IMR-90 (cell line): Measurements from ENCODE around the gene NR2F1. TPM values are rescaled to one million over a fixed set of nuclear protein-coding genes. Genes with fewer than 3 reads are reported as not detected.

Experiments
- ATAC-seq: fragments of 200-7000 bp; cut with Tn5 transposase; 2 replicates; pipeline ENCODE4 v1.9.1; 2020; ENCODE audit warnings: low read depth, mild to moderate bottlenecking, moderate library complexity
- BruUV-seq: library from RNA; stranded (reverse); fragments of 400-500 nt; replicated peaks from 2 replicates; lab custom pipeline; 2021; lab: Mats Ljungman, UMichigan
- CTCF ChIA-PET: fragments of 300-600 bp; formaldehyde crosslinking; extraction: SDS; loops from one replicate; lab custom pipeline; 2021; ENCODE audit warnings: antibody characterized with exemption; lab: Yijun Ruan, JAX
- POLR2A ChIA-PET: fragments of 300-600 bp; sonication (Branson Sonifier 250); formaldehyde crosslinking; loops from one replicate; lab custom pipeline; 2022; ENCODE audit warnings: antibody characterized with exemption; ENCODE audit not compliant: unreplicated experiment; lab: Charles Lee
- DNase-seq: peaks from one replicate; pipeline ENCODE4 v3.0.0; 2013
- H2AFZ ChIP-seq: replicated peaks from 2 replicates; pipeline ENCODE3; 2013; ENCODE audit warnings: low read length, mild to moderate bottlenecking; ENCODE audit not compliant: poor library complexity
- H2AK5ac ChIP-seq: 2 replicates; pipeline ENCODE4 v1.6.1; 2013; ENCODE audit warnings: low read depth, low read length, inconsistent platforms
- H2AK9ac ChIP-seq: replicated peaks from 2 replicates; pipeline ENCODE3; 2013; ENCODE audit warnings: mild to moderate bottlenecking, low read depth, low read length, moderate library complexity; ENCODE audit not compliant: poor library complexity
- H2BK120ac ChIP-seq: 2 replicates; pipeline ENCODE4 v1.6.1; 2013; ENCODE audit warnings: low read depth, low read length, inconsistent platforms
- H2BK15ac ChIP-seq: 3 replicates; pipeline ENCODE4 v1.6.1; 2013; ENCODE audit warnings: low read depth, low read length, inconsistent platforms
- H2BK20ac ChIP-seq: 2 replicates; pipeline ENCODE4 v1.6.1; 2013; ENCODE audit warnings: low read depth, mild to moderate bottlenecking, inconsistent platforms, low read length, moderate library complexity
- H2BK5ac ChIP-seq: 2 replicates; pipeline ENCODE4 v1.6.1; 2013; ENCODE audit warnings: mild to moderate bottlenecking, low read depth, low read length, inconsistent platforms; ENCODE audit not compliant: poor library complexity, severe bottlenecking
- H3K14ac ChIP-seq: replicated peaks from 2 replicates; pipeline ENCODE4 v1.6.1; 2013; ENCODE audit warnings: low read depth, low read length, inconsistent platforms
- H3K18ac ChIP-seq: 2 replicates; pipeline ENCODE4 v1.6.1; 2013; ENCODE audit warnings: low read depth, low read length, control low read depth
- H3K23ac ChIP-seq: 2 replicates; pipeline ENCODE4 v1.6.1; 2013; ENCODE audit warnings: low read depth, low read length, inconsistent platforms
- H3K27ac ChIP-seq: 2 replicates; pipeline ENCODE4 v1.5.1; 2013; ENCODE audit warnings: mild to moderate bottlenecking, control low read depth, low read length; ENCODE audit not compliant: insufficient read depth
- H3K27me3 ChIP-seq: 2 replicates; pipeline ENCODE4 v1.6.1; 2013; ENCODE audit warnings: low read length; ENCODE audit not compliant: control insufficient read depth, insufficient read depth
- H3K36me3 ChIP-seq: 2 replicates; pipeline ENCODE4 v1.6.1; 2013; ENCODE audit warnings: low read length, mixed read lengths; ENCODE audit not compliant: control insufficient read depth, insufficient read depth
- H3K4ac ChIP-seq: 2 replicates; pipeline ENCODE4 v1.6.1; 2013; ENCODE audit warnings: low read depth, low read length, inconsistent platforms
- H3K4me1 ChIP-seq: 2 replicates; pipeline ENCODE4 v1.6.1; 2013; ENCODE audit warnings: low read length, mixed read lengths; ENCODE audit not compliant: control insufficient read depth, insufficient read depth
- H3K4me2 ChIP-seq: 2 replicates; pipeline ENCODE4 v1.6.1; 2013; ENCODE audit warnings: low read depth, mild to moderate bottlenecking, control low read depth, low read length, moderate library complexity
- H3K4me3 ChIP-seq: 2 replicates; pipeline ENCODE4 v1.5.1; 2013; ENCODE audit warnings: low read depth, mild to moderate bottlenecking, control low read depth, low read length, moderate library complexity; ENCODE audit not compliant: insufficient read depth
- H3K56ac ChIP-seq: 2 replicates; pipeline ENCODE4 v1.6.1; 2013; ENCODE audit warnings: low read length, inconsistent platforms; ENCODE audit not compliant: insufficient read depth; ENCODE audit errors: extremely low read depth
- H3K79me1 ChIP-seq, 2 experiments: 2 replicates each; pipeline ENCODE4 v1.6.1; 2013; ENCODE audit warnings: low read length in 2 of 2, inconsistent platforms in 1 of 2, low read depth in 1 of 2
- H3K9ac ChIP-seq: 2 replicates; pipeline ENCODE4 v1.6.1; 2013; ENCODE audit warnings: low read depth, low read length, control low read depth
- H3K9me1 ChIP-seq: 2 replicates; pipeline ENCODE4 v1.6.1; 2013; ENCODE audit warnings: low read length, inconsistent platforms; ENCODE audit not compliant: insufficient read depth
- H3K9me3 ChIP-seq: 2 replicates; pipeline ENCODE4 v1.6.1; 2013; ENCODE audit warnings: low read length; ENCODE audit not compliant: control insufficient read depth, insufficient read depth
- H4K20me1 ChIP-seq: 2 replicates; pipeline ENCODE4 v1.6.1; 2013; ENCODE audit warnings: low read length, inconsistent platforms; ENCODE audit not compliant: insufficient read depth
- H4K5ac ChIP-seq: 2 replicates; pipeline ENCODE4 v1.6.1; 2013; ENCODE audit warnings: mild to moderate bottlenecking, low read depth, low read length, control low read depth
- H4K8ac ChIP-seq, 2 experiments: 2 replicates each; pipeline ENCODE4 v1.6.1; 2013; ENCODE audit warnings: low read depth in 2 of 2, low read length in 2 of 2, control low read depth in 1 of 2, inconsistent platforms in 1 of 2
- H4K91ac ChIP-seq: 2 replicates; pipeline ENCODE4 v1.6.1; 2013; ENCODE audit warnings: low read depth, low read length, inconsistent platforms; ENCODE audit not compliant: insufficient read depth
- CEBPB ChIP-seq: IDR thresholded peaks from 2 replicates; pipeline ENCODE4 v1.6.1; 2012; ENCODE audit warnings: low read depth, low read length, improper control_type of control experiment
- MAZ ChIP-seq: IDR thresholded peaks from 2 replicates; pipeline ENCODE4 v1.6.1; 2012; ENCODE audit warnings: low read depth, mild to moderate bottlenecking, low read length, improper control_type of control experiment, moderate library complexity, borderline replicate concordance
- POLR2A ChIP-seq: IDR thresholded peaks from 2 replicates; pipeline ENCODE4 v1.6.1; 2012; ENCODE audit warnings: mild to moderate bottlenecking, low read depth, low read length
- RAD21 ChIP-seq: IDR thresholded peaks from 2 replicates; pipeline ENCODE4 v1.6.1; 2012; ENCODE audit warnings: low read length, improper control_type of control experiment
- WGBS, 2 experiments: methylation state at CpG; one replicate each; pipeline versions ENCODE4 v1.1.5 to v1.1.7; 2013; ENCODE audit warnings: missing lambda C conversion rate in 2 of 2; ENCODE audit not compliant: insufficient read length in 1 of 2; ENCODE audit errors: extremely low coverage in 2 of 2; 5-methylcytosine and 5-hydroxymethylcytosine counted together
- dilution Hi-C: fragments of 300-500 bp; cut with HindIII; formaldehyde crosslinking; loops from one replicate; pipeline ENCODE4 v1.14.3; 2018; ENCODE audit warnings: low sequenced_read_pairs; ENCODE audit not compliant: unreplicated experiment
- in situ Hi-C: fragments of 300-500 bp; cut with MboI; formaldehyde crosslinking; loops from 3 replicates; pipeline ENCODE4 v1.14.3; 2019; ENCODE audit warnings: low sequenced_read_pairs, inconsistent platforms, mixed read lengths
- intact Hi-C: fragments of 100-400 bp; cut with micrococcal nuclease; formaldehyde crosslinking; loops from 2 replicates; pipeline ENCODE4 v1.10.0; 2022
- polyA plus RNA-seq, 3 experiments: library from polyadenylated mRNA; depleted of rRNA; stranded (reverse); fragments of >200 nt; gene quantifications; 2 replicates each; pipeline ENCODE4 v1.2.3, GENCODE V29; 2012; ENCODE audit warnings: low replicate concordance in 1 of 3
- total RNA-seq: library from RNA; depleted of rRNA; stranded (reverse); fragments of >200 nt; gene quantifications from 2 replicates; pipeline ENCODE4 v1.2.3, GENCODE V29; 2012

The NR2F1 gene
- total and polyA plus RNA-seq, 2 of the 4 experiments (the other 2 are of a cell fraction), result 19.0 to 160 TPM

DNA sequence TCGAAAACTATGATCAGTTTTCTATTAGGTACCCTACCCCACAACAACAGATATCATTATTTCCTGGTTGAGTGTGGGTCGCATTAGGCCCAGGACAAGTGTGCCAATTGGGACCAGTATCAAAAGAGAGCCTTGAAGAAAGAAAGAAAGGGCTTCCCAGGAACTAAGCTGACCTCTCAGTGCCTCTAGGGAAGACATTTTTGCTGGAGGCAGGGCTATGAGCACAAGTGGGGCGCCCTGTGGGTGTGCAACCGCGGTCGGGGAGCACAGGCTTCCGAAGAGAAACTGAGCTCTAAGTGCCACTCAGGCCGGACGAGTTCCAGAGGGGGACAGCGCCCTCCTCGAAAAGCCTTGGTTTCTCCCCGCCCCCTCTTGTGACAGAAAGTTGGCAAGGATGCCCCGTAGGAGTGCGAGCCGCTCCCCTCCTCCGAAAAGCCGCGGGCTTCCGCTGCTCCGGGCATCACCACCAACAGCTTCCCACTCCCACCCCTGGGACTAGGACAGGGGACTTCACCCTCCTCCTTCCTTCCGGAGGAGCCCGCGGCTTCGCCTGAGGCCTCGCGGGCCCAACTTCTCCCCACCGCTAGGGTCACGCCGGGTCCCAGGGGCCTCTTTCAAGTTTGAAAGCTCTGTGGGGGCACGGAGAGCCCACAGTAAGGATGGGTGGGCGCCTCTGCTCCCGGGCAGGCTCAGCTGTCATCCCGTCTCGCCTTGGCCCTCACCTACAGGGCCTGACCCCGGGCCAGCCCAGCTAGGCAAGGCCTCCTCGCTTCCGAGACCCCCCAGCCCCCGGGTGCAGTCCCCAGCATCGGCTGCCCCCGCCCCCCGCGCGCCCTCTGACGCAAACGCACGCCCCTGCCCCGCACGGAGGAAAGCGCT is 4.0 kb upstream of the NR2F1 start:
- H3K4me3 ChIP-seq, result peak overlapping the region; percentile 81

More for the DNA sequence above, 4.0 kb upstream of the NR2F1 start:
- H3K4me2 ChIP-seq, result peak overlapping the region; percentile 89
- peak overlapping the region; percentile 90 for H3K14ac ChIP-seq
- peak overlapping the region; percentile 95 for H4K5ac ChIP-seq
- peak overlapping the region; percentile 90 for H2AK5ac ChIP-seq
- ATAC-seq (peak; percentile 13), DNase-seq (peak; percentile 72)
- 0% methylated on average over 8 of the region's 49 CpGs; no CpG with 5 or more reads in 1 of the 2 experiments for WGBS, 2 experiments
- H2BK120ac ChIP-seq, result peak overlapping the region; percentile 98
- H2AK9ac ChIP-seq, result peak overlapping the region; percentile 98
- no peaks in the 10 kb centered on the region for H4K20me1 ChIP-seq
- BruUV-seq, result no TSS peak
- H3K27ac ChIP-seq, result peak overlapping the region; percentile 96
- peaks cover 13 to 44% of the 10 kb centered on the region in 2 experiments for H3K79me1 ChIP-seq
- H3K9me1 ChIP-seq, result no peaks in the 10 kb centered on the region
- intact Hi-C loops (loop anchor here (1.0 to 5.0 kb wide), 4 partner anchors 220 to 742 kb away; no protein-coding TSS in a partner anchor), dilution Hi-C loops (no loop called here), in situ Hi-C loops (loop anchor here (10.0 to 25.0 kb wide), 5 partner anchors 494 to 1267 kb away; no protein-coding TSS in a partner anchor)
- ChIA-PET POLR2A (interaction anchor here (0.7 to 1.1 kb wide), 2 partner anchors 446 to 561 kb away, joined by 3 to 5 read pairs; no protein-coding TSS in a partner anchor), CTCF (interaction anchor here (0.5 to 1.3 kb wide), 5 partner anchors 8 to 1570 kb away, joined by 3 to 4 read pairs (median 3); no protein-coding TSS in a partner anchor)
- H2BK15ac ChIP-seq, result peak overlapping the region; percentile 97
- H3K23ac ChIP-seq, result peak overlapping the region; percentile 98
- TF ChIP-seq MAZ, result peak; percentile 73; the same call in 1 of the 2 replicates
- peak; percentile 18; the same call in 1 of the 2 replicates for TF ChIP-seq POLR2A
- peak; percentile 13; the same call in 1 of the 2 replicates for TF ChIP-seq RAD21
- no peak for TF ChIP-seq CEBPB
- peaks cover 10% of the 10 kb centered on the region for H3K4me1 ChIP-seq
- peak overlapping the region; percentile 98 for H4K91ac ChIP-seq
- no peaks in the 10 kb centered on the region for H3K36me3 ChIP-seq
- peak overlapping the region; percentile 95 for H3K18ac ChIP-seq
- H4K8ac ChIP-seq, result peak overlapping the region; percentile 95 to 100
- peak overlapping the region; percentile 93 for H3K9ac ChIP-seq
- H3K9me3 ChIP-seq, result no peaks in the 10 kb centered on the region
- peak overlapping the region; percentile 98 for H2BK5ac ChIP-seq
- H2AFZ ChIP-seq, result peak overlapping the region; percentile 86
- H3K56ac ChIP-seq, result peak overlapping the region; percentile 91
- H3K27me3 ChIP-seq, result no peaks in the 10 kb centered on the region
- H3K4ac ChIP-seq, result peak overlapping the region; percentile 98
- H2BK20ac ChIP-seq, result peak overlapping the region; percentile 86
